ENCODE data around the gene TMEM259. TPM values are rescaled to one million over a fixed set of nuclear protein-coding genes. Genes with fewer than 3 reads are reported as not detected.

Gene TMEM259
- total RNA-seq, 1 donor from 2014 or later: 157 TPM

DNA sequence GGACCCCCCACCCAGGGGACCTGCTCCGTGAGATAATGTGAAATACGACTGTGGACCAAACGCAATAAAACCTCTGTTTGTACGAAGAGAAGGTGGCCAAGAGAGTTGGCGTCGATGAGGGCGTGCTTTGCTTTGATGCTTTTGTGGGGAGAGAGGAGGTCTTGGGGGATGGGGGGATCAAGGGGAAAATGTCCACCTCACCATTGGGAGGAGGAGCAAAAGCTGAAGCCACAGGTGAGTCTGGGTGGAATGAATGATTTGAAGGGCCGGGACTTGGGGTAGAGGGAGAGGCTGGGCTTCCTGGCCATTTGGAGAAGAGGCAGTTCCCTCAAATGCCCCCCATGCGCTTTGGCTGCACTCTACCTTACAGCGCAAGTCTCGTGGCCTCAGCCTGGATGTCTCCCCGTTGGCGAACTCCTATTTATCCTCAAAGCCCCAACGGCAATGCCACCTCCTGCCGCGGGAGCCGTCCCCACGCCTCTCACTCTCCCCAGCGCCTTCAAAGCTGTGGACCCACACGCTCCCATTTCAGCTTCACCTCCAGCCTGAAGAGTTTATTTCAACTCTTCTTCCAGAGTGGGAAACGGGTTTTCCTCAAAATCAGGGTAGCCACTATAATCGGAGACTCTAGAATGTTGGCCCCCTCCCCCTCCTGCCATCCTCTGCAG, 18.2 kb upstream of the TMEM259 start:
- peaks cover 15% of the 10 kb centered on the region for H3K36me3 Mint-ChIP-seq (ENCODE audit: unreplicated experiment)
- no peaks in the 10 kb centered on the region for H3K9me3 Mint-ChIP-seq (ENCODE audit: unreplicated experiment)
- peaks cover 49% of the 10 kb centered on the region for H3K4me1 Mint-ChIP-seq (ENCODE audit: unreplicated experiment)
- H3K4me3 Mint-ChIP-seq (ENCODE audit: unreplicated experiment): no peak overlapping the region
- TF ChIP-seq, protein P1, sequence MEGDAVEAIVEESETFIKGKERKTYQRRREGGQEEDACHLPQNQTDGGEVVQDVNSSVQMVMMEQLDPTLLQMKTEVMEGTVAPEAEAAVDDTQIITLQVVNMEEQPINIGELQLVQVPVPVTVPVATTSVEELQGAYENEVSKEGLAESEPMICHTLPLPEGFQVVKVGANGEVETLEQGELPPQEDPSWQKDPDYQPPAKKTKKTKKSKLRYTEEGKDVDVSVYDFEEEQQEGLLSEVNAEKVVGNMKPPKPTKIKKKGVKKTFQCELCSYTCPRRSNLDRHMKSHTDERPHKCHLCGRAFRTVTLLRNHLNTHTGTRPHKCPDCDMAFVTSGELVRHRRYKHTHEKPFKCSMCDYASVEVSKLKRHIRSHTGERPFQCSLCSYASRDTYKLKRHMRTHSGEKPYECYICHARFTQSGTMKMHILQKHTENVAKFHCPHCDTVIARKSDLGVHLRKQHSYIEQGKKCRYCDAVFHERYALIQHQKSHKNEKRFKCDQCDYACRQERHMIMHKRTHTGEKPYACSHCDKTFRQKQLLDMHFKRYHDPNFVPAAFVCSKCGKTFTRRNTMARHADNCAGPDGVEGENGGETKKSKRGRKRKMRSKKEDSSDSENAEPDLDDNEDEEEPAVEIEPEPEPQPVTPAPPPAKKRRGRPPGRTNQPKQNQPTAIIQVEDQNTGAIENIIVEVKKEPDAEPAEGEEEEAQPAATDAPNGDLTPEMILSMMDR (IDR thresholded peaks at IDR 0.05): no peak
- no peaks in the 10 kb centered on the region for H3K27me3 Mint-ChIP-seq (ENCODE audit: unreplicated experiment)
- H3K27ac Mint-ChIP-seq (ENCODE audit: unreplicated experiment): peak overlapping the region; percentile 89
- DNase-seq (ENCODE audit: extremely low spot score, unreplicated experiment): no peak

DNA sequence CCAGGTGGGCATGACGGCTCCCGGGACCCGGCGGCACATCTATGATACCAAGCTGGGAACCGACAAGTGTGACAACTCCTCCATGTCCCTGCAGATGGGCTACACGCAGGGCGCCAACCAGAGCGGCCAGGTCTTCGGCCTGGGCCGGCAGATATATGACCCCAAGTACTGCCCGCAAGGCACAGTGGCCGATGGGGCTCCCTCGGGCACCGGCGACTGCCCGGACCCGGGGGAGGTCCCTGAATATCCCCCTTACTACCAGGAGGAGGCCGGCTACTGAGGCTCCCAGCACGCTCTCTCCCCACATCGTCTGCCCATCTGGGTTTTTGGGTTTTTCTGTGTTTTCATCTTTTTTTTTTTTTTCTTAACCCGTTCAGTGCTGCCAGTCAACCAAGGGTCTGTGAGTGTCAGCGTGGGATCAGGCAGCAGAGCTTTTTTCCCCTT, 16.7 kb upstream of the TMEM259 start:
- Mint-ChIP-seq H3K27me3 (ENCODE audit: unreplicated experiment) (no peaks in the 10 kb centered on the region), H3K27ac (ENCODE audit: unreplicated experiment) (peak overlapping the region; percentile 89), H3K36me3 (ENCODE audit: unreplicated experiment) (peaks cover 17% of the 10 kb centered on the region), H3K4me3 (ENCODE audit: unreplicated experiment) (peak overlapping the region; percentile 19), H3K9me3 (ENCODE audit: unreplicated experiment) (no peaks in the 10 kb centered on the region), H3K4me1 (ENCODE audit: unreplicated experiment) (peaks cover 51% of the 10 kb centered on the region)
- DNase-seq (ENCODE audit: extremely low spot score, unreplicated experiment): no peak
- TF ChIP-seq, protein P1 (IDR thresholded peaks at IDR 0.05): no peak

DNA sequence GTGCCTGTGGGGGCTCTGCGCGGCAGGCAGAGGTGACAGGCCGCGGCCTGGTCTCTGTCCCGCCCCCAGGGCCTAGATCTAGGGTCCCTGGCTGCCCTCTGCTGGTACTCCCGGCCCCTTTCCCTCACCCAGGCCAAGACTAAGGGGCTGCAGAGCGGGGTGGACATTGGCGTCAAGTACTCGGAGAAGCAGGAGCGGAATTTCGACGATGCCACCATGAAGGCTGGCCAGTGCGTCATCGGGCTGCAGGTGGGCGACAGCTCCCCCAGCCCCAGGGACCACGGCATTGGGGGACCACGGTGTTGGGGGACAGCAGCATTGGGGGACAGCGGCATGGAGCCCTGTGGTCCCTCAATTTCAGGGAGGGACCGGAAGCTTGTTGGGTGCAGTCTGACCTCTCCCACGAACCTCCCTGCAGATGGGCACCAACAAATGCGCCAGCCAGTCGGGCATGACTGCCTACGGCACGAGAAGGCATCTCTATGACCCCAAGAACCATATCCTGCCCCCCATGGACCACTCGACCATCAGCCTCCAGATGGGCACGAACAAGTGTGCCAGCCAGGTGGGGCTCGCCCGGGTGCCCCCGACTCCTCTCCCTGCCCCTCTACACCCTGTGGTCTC, 15.2 kb upstream of the TMEM259 start:
- H3K27me3 Mint-ChIP-seq (ENCODE audit: unreplicated experiment): no peaks in the 10 kb centered on the region
- H3K4me3 Mint-ChIP-seq (ENCODE audit: unreplicated experiment): no peak overlapping the region
- no peak overlapping the region for H3K27ac Mint-ChIP-seq (ENCODE audit: unreplicated experiment)
- H3K36me3 Mint-ChIP-seq (ENCODE audit: unreplicated experiment): peaks cover 22% of the 10 kb centered on the region
- TF ChIP-seq, protein P1 (IDR thresholded peaks at IDR 0.05): no peak
- H3K9me3 Mint-ChIP-seq (ENCODE audit: unreplicated experiment): no peaks in the 10 kb centered on the region
- peaks cover 46% of the 10 kb centered on the region for H3K4me1 Mint-ChIP-seq (ENCODE audit: unreplicated experiment)
- no peak for DNase-seq (ENCODE audit: extremely low spot score, unreplicated experiment)

DNA sequence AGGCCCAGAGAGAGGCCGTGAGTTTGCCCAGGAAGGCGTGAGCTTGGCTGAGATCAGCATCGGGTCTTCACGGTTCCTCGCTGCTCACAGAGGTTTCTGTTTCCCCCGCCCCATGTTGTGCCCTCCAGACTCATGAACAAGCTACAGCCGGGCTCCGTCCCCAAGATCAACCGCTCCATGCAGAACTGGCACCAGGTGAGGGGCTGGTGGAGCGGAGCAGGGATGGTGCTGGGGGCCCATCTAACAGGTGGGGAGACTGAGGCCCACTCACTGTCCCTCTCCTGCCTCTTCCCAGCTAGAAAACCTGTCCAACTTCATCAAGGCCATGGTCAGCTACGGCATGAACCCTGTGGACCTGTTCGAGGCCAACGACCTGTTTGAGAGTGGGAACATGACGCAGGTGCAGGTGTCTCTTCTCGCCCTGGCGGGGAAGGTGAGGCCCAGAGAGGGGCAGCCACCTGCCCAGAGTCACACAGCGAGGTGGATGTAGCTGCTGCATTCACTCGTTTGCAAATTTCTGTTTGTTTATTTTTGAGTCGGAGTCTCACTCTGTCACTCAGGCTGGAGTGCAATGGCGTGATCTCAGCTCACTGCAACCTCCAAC, 11.4 kb upstream of the TMEM259 start:
- Mint-ChIP-seq H3K36me3 (ENCODE audit: unreplicated experiment) (peaks cover 30% of the 10 kb centered on the region), H3K27ac (ENCODE audit: unreplicated experiment) (no peak overlapping the region), H3K4me3 (ENCODE audit: unreplicated experiment) (no peak overlapping the region)

More for the DNA sequence above, 11.4 kb upstream of the TMEM259 start:
- TF ChIP-seq, protein P1 (IDR thresholded peaks at IDR 0.05): no peak
- DNase-seq (ENCODE audit: extremely low spot score, unreplicated experiment): no peak
- H3K4me1 Mint-ChIP-seq (ENCODE audit: unreplicated experiment): peaks cover 28% of the 10 kb centered on the region
- H3K27me3 Mint-ChIP-seq (ENCODE audit: unreplicated experiment): no peaks in the 10 kb centered on the region
- H3K9me3 Mint-ChIP-seq (ENCODE audit: unreplicated experiment): no peaks in the 10 kb centered on the region
